ENCODE data around the gene CAVIN2.

CAVIN2 gene

DNA sequence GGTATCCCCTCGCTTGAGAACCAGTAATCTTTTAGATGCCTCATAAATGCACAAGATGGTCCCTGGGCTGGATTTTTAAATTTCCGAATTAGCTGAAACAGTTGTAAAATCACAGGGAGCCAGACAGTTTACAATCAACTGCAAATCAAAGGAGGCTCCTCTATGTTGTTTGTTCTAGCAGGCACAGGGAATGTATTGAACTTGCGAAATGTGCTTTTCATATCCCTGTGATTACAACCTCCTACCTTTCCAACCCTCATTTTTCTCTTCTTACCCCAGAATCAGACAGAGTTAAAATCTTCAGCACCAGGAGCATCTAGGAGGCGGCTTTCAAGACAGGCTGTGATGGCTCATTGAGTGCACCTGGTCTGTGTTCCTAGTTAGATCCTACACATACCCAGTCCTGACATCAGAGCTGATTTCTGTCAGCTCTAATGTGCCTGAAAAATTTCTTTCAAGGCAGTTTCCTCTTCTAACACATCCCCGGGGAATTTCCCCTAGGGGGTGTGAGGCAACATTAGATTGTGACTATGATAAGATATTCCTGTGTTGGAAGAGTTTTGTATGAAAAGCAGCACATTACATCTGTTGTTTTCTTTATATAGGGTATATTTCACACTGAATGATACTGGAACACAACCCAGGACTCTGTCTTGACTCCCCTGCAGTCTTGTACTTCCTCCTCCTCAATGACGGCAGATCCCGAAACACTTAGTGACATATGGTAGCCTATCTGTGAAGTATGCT, 17.9 kb upstream of the CAVIN2 start:
- peak; percentile 63 for DNase-seq (ENCODE audit: low spot score)

DNA sequence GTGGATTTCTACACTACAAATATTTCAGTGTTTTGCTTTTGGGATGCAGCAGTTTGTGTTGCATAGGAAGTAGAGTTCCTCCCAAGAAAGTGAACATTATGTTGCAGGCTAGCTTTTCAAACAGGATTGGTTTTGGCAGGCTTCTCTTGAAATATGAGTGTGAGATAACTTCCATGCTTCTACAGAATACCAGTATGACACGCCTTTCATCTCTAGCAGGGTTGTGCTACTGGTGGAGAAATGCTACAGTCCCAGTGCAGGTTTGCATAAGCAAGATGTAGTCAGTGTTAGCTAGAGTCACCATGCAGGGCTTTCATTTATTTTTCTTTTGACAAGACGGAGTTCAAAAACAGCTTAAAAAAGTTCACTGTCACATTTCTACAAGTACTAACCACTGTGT, 17.1 kb upstream of the CAVIN2 start:
- no peak for DNase-seq (ENCODE audit: low spot score)

DNA sequence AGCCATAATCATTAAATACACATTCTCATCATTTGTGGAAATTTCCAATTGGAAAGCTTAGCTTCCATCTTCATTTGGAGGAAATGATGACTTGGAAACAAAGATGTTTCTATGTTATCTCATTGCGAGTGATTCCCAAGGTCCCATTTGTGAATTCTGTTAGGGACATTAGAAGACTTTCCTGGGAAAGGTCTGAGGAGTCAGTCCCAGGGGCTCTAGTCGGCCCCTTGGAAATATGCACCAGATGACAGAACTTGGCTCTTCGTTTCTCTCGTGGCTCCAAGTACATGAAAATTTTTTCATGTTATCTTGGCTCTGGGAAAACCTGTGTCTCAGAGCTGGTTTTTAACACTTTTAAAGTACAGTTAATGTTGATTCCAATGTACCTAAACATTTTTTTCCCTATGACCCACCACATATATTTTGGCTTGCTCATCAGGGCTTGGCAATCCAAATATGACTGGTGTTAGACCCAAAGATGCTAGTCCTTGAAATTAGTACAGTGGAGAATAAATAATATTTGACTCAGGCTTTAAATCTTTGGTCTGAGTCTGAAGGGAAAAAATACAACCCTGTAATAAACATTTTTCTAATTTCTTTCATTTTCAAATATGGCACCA, 15.4 kb upstream of the CAVIN2 start:
- DNase-seq (ENCODE audit: low spot score), result no peak

DNA sequence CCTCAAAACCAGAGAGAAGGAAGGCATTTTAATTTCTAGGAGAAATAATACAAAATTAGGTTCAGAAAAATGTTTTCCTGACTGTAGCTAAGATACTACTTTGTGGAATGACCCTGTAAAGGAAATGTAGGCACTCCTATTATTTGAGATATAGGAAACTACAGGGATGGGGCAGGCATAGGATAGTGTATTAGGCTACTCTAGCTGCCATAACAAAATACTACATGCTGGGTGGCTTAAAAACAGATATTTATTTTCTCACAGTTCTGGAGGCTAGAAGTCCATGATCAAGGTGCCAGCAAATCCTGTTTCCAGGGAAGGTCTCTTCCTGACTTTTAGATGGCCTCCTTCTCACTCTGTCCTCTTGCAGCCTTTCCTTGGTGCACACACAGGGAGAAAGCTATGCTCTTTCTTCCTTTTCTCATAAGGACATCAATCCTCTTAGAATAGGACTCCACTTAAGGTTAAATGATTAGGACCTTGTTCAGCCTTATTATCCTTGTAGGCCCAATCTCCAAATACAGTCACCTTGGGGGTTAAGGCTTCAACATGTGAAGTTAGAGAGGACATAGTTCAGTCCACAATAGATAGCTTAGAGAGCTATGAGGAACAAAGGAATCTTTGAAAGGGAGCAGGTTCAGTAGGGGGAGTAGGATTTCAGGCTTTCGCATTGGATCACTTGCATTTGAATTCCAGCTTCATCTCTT, 14.0 kb upstream of the CAVIN2 start:
- no peak for DNase-seq (ENCODE audit: low spot score)

- DNase-seq (ENCODE audit: low spot score), result no peak
These were observed 12.8 kb upstream of the CAVIN2 start for GRCh38 chr2:191859681-191860080.

DNA sequence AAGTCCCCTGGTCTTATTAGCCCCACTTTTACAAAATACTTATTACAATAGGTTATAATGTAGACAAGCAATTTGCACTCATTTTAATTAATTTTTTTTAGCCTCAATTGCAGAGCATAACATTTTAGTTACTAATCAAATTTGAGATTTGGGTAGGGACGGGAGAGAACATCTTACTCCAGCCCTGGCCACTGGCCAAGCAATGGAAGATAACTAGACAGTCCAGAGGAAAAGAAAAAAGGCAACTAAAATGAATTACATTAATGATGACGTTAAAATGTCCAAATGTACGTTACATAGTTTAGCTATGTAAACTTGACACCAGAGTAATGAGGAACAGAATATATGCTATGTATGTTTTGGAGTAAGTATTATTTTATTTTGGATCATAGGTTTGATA, 11.0 kb upstream of the CAVIN2 start:
- DNase-seq (ENCODE audit: low spot score), result no peak

DNA sequence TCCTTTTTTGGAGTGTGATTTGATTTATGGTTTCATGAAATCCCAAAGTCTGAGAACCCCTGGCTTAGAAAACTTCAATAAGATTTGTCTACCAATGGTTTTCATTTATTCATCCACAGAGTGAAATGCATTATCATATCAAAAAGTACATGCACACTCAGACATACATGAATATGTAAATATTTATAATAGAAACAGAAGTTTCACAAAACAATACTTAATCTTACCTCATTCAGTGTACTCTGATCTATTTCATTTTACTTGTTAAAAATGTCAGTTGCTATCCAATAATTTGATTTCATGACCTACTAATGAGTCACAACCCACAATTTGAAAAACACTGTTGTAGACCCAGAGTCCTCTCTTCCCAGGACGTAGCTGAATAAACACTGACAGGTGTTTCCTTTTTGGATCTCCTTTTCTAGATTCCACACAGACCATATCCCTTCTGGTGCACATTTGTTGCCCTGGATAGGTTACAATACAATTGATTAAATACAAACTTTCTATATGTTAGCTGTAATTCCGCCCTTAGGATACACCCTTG, 10.4 kb upstream of the CAVIN2 start:
- peak; percentile 56 for DNase-seq (ENCODE audit: low spot score)

- no peak for DNase-seq (ENCODE audit: low spot score)
These were observed 9.4 kb upstream of the CAVIN2 start for GRCh38 chr2:191856111-191856876.

DNA sequence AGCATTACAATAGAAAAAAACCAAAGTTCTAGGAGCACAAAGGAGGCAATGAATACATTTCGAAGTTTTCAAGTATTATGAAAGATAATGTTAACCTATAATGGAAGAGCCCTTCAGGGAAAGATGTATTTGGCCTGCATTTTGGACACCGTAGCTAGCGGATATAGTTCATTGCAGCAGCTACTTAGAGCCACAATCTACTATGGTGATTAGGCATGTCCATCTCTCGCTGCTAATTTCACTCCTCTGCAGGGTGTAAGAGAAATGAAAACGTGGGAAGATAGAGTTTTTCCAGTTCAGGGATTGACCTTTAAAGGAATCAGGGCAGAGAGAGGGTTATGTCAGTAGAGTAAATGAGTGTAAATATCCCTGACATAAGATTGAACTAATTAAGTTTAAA, 8.5 kb upstream of the CAVIN2 start:
- no peak for DNase-seq (ENCODE audit: low spot score)

DNA sequence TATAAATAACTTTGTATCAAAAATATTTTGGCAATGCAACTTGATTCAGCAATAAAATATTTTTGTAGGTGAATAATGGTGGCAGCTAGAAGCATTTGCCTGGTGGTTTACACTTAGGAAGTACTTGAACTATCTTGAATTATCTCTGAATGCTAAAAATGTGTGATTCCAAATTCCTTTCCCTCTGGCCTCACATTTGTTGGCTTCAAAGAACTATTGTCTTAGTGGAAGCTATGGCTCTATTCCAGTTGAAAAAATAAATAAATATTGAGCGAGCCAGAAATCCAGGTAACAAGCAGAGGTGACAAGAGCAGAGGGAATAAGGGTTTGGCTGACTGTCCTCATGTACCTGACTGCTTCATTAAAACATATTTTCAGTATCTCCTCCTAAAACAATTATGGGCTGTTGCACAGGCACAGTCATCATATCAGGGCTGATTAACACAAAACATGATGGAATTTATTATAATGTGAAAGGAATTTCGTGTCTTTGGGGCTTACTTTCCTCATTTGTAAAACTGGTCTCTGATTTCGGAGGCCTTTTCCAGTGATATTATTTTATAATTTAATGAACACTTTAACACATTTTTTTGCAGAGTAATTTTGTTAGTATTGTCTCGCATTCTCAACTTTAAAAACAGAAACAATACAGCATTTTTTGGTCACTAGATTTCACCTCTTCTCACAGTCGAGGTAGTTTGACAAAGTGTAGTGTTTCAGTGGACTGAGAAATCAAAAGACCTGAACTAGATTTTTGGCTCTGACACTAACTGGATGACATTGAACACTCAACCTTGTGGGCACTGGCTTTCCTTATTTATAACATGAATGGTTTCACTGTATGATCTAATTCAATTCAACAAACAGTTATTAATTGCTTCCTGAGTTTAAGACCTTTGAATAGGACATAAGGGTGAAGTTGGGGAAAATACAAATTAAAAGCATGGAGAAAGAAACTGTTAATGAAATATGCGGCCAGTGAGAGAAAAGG, 7.8 kb upstream of the CAVIN2 start:
- no peak for DNase-seq (ENCODE audit: low spot score)

DNA sequence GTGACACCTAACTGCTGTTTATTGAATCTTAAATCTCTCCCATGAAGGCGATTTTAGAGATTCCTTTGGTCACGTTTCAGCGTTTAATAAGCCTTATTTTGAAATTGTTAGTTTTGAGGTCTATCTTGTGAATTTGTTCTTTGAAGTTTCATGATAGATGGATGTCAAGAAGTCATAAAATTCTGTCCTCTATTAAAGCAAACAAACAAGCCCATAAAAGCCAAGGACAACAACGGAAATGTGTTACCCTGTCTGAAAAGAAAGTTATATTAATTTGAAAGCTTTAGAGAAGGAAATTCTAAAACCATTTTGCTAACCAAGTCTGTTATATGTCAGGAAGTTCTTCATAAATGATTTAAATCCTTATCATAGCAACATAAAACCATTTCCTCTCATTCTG, 7.0 kb upstream of the CAVIN2 start:
- no peak for DNase-seq (ENCODE audit: low spot score)

GRCh38 chr2:191851158-191851557, 4.3 kb upstream of the CAVIN2 start:
- no peak for DNase-seq (ENCODE audit: low spot score)

- DNase-seq (ENCODE audit: low spot score), result no peak
These were observed 2.2 kb upstream of the CAVIN2 start for GRCh38 chr2:191848771-191849767.

DNA sequence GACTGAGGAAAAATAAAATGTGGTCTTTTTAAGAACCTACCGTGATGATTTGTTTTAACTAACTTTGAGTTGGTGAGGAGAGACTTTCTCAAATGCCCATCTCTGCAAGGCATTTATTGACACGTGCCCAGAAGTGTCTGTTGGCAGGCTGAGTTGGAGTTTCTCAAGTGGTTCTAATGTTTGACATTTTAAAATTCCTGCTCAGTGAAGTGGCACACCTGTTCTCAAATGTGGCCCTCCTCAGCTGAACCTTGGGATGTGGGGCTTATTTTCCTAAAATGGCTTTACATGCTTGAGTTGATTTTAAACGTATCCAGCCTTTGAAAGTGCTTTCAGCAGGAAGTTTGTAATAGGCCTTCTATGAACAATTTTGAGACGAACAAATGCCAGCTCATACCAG, 876 bp upstream of the CAVIN2 start:
- peak; percentile 72 for DNase-seq (ENCODE audit: low spot score)

DNA sequence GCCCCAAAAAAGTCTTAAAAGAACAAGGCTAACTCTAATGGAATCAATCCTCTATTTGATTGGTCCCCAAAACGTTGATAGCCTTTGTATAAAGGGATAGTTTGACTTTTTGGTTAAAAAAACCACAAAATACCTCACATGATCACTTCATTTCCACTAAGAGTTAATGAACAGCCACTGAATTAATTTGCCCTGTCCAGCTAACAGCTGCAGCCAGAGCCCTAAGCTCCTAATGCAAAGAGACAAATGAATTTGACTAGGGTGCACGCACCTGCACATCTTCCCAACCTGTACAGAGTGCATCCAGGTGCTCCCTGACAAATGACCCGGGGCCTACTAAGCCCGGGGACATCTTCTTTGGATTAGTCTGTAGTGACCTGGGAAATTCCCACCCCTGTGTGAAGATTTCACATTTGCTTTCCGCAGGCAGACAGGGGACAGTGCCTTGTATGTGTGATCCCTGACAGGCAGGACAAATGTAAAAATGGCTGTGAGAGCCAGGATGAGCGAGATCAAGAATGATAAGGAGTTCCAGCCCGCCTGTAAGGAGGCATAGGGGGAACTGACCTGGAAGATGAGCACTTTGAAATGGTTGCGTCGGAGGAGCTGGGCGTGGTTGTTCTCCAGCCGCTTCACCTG, 893 bp downstream of the CAVIN2 start:
- DNase-seq (ENCODE audit: low spot score), result no peak

DNA sequence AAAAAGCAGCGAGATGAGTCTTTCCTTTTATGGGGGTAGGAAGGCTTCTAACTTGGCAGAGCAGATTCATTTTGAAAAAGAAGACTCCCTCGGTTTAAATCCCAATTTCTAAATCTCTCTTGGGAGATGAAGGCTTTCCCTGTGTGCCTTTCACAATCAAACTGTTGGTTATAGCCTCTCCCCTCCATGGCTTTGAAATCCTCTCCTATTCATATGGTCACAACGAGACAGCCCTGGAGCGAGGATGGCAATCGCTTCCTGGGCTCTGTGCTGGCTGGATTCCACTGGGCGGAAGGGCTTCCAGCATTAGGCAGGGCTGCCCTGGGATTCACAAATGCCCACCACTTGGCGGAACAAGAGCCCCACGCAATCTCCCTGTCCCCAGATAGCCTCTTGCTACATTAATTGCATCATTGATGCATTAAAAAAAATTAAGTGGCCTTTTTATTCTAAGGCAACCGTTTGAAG, 1.6 kb downstream of the CAVIN2 start:
- DNase-seq (ENCODE audit: low spot score), result no peak

GRCh38 chr2:191844706-191845105, 2.2 kb downstream of the CAVIN2 start:
- DNase-seq (ENCODE audit: low spot score), result no peak

DNA sequence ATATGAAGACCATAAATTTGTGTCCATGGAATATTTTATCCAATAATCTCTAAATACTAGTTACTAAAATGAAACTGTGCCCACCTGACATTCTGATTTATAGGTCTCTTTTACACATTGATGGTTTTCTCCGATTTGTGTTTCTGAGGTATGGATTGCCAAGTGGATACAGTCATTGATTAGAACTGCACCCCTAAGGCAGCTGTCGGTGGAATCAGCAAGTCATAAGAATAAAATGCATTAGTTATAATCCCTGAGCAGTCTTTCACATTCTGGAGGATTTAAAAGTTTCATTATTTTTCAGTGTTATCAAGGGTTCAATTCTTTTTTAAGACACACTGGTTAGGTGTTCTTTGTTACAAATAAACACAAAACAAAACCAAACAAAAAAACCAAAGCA, 6.0 kb downstream of the CAVIN2 start:
- no peak for DNase-seq (ENCODE audit: low spot score)
